ENCODE measurements around the gene RXRA.

Gene RXRA

DNA sequence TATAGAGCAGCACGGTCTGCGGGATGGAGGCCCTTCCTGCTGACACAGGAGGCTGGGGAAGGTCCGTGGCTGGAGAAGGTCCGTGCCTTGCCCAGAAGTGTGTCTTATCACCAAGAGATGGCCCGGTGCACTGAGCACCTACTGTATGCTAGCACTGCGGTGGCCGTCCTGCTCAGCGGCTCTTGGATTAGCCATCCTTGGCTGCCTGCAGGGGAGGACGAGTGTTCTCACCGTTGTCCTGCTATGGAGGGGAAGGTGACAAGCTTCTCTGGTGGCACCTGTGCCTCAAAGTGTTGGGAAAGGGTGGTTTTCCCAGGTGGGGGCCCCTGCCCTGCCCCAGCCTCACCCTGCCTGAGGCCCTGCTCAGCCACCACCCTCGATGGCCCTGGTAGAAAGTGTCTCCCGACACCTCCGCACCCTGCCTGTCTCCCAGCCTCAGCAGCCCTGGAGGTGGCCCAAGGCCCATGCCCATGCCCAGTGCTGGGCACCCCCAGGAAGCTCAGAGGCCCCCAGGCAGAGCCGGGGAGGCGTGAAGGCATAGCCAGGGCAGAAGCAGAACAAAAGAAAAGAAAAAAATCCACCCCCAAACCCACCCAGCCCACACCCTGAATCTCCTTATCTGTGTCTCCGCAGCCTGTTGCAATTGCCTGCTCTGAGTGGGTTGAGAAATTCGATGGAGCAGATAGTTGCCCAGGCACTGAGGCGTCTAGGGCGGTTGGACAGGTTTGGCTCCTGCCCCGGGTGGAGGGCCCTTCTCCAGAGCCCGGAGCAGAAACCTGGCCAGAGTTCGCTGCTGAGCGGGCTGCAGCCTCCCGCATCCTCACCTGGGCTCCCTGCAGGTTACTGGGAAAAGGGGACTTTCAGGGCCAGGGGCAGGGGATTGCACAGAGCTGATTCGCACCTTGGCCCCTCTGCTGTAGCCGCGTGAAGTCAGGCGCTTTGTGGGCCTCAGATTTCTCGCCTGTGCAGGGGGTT lies 30.5 kb downstream of the RXRA start:
- no peak for DNase-seq

DNA sequence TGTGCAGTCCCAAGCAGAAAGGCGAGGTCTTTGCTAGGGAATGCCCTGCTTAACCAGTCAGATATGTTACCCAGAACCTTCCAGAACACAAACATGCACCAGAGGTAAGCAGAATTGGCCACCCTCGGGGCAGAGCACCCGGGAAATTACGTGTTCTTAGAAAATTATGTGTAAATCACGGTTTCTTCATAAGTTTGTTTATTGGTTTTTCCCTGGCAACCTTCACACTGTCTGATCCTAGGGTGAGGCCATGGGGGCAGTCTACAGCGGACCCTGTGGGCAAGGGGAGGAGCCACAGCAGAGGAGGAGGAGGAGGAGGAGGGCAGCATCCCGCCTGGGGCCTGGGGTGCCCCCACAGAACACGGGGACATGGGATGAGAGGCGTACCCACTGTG lies 31.4 kb downstream of the RXRA start:
- DNase-seq = no peak

DNA sequence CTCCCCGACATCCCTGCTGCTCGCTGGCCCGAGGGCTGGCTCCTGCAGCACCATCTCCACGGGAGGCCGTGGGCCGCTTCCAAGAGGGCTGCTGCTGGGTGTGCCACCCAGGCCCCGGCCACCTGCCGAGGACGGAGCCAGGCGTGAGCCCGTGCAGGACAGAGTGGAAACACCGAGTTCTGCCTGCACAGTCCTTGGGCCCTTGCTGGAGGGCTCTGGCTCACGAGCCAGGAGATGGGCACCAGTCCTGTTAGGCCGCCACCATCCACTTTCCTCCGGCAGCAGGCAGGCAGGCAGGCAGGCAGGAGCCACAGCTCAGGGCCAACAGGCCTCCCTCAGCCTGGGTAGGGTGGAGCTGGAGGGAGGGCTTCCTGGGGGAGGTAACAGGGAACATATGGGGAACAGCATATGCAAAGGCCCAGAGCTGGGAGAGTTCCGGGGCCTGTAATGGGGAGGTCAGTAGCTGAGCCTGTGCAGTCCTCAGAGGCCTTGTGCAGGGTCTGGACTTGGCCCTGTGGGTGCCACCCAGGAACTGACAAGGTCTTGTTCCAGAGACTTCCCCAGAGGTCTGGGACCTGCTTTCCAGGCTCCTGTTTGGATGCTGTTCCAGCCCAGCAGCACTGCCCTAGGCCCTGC lies 31.9 kb downstream of the RXRA start:
- no peak for DNase-seq

DNA sequence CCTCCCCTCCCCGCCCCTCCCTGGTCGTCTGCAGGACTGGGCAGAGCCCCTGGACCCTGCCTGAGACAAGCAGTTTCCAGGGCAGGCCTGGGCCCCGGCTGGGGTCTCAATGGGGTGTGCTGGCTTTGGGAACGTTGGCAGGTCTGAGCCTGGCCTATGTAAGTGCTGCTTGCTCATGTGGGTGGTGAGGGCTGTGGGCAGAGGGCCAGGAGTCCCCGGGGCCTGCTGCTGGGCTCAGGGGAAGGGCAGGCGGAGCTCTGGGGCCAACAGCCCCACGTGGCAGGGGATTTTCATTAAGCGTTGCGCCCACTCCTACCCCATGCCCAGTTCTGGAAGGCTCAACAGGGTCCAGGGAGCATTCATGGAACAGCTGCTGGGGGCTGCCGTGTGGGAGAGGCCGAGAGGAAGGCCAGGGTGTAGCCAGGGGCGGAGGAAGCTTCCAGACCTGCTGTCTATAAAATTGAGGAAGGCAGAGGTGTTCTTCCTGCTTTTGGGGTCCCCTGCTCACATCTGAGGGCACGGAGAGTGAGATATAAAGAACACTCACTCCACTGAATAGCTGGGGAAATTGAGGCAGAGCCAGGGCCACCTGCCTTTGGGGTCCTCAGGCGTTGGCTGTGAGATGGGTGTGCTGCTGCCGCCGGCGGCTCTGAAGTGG lies 32.5 kb downstream of the RXRA start:
- DNase-seq = no peak

DNA sequence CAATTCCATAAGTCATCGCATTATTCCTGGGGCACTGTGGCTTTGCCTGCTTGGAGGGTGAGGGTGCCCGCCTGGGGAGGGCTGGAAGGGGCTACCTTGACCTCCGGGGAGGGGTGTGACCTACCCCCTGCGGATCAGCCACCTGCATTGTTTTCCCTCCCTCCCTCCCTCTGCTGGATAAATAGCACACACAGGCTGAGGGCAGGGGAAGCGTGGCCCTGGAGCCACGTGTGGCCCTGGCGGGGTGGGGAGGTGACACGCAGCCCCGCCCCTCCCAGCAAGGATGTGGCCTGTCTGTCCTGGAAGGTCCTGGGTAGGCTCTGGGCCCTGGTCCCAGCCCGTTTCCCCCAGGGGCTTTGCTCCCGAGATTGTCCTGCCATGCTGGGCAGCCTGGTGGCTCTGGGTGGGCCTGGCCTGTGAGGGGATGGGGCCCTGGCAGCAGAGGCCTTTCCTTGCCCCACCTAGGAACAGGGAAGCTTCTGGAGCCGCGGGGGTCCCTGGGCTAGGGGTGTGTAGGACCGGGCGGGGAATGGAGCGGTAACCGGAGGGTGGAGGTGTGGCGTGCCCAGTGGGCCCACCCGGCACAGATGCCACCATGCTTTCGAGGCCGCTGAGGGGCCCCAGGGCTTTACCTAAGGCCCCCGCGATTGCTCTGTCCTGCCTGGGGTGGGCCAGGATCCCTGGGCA lies 33.4 kb downstream of the RXRA start:
- no peak for DNase-seq

- no peak for DNase-seq
These were observed 34.0 kb downstream of the RXRA start for GRCh38 chr9:134360180-134360759.

DNA sequence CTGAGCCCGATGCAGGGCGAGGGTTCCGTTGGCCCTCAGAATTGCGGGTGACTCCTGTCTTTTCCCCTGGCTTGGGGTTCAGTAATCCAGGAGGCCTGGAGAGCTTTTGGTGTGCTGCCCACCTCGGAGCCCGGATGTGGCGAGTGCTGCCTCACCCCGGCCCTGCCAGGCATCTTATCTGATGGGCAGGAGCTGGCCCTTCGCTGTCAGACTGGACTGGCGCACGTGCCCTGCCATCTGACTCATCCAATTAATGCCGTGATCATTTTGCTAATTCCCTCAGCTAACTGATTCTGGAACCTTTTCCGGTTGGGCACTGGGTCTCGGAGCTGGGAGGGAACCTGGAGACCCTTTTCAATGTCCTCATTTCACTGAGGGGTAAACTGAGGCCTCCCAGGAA lies 34.6 kb downstream of the RXRA start:
- no peak for DNase-seq

GRCh38 chr9:134361426-134361825 lies 35.2 kb downstream of the RXRA start:
- no peak for DNase-seq

- no peak for DNase-seq
These were observed 35.7 kb downstream of the RXRA start for GRCh38 chr9:134361843-134362414.

DNA sequence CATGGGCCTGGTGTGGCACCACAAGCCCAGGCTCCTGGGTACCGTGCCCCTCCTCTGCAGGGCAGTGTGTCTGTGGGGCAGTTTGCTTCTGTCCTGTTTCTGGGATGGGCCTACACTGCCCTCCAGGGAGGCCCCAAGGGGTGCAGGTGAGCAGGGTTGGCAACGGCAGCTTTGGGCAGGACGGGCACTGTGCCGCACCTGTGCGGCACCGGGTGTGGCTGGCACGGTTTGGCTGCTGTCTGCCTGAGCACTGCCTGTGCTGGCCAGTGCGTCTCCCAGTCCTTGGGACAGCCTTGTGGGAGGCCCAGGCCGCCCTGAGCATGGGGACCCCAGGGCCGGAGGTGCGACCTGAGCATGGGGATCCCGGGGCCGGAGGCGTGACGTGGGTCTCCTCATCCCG lies 37.2 kb downstream of the RXRA start:
- DNase-seq = no peak

DNA sequence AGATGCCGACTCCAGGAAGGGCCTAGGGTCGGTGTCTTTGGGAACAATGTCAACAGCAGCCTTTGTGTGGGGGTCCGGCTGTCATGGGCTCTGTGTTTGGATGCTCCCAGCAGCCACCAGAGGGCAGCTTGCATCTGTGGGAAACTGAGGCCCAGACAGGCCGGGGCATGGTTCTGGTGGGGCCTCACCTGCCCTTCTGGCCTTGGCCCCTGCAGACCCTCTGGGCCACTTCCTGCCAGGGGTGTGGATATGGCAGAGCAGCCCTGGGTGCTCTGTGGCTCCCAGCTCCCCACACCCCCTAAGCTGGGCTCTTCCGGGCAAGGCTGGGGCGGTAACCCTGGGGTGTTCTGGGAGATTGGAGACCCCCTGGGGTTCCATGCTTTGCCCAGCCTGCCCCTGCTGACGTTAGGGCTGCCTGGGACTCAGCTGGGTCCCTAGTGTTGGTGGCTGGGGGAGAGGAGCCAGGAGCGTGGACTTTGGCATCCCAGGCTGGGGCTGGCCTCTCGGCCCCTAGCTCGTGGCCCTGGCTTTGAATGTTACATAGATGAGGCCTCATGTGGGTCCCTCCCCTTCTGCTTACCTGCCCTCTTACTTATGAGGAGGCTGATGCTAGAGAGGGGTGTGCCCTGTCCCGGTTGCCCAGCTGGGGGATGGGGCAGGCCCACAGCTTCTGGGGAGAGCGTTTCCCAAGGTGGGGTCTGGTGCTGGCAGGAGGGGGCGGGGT lies 38.3 kb downstream of the RXRA start:
- no peak for DNase-seq

GRCh38 chr9:134365115-134365596 lies 38.9 kb downstream of the RXRA start:
- DNase-seq = no peak

DNA sequence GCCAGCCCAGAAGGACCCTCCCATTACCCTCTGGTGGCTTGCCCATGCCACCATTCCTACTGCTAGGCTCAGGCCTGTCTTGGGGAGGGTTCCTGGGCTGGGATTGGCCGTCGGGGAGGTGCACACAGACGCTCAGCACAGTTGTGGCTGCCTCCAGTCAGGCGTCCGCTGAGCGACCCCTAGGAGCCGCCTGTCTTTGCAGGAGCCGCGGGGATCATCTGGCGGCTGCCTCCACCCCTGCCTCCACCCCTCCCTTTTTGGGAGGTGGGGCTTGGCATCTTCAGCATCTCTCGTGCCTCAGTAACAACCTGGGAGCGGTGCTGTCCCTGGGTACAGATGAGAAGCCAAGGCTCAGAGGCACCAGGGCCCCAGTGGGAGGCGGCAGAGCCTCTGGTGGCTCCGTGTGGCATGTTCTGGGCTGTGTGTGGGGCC lies 39.6 kb downstream of the RXRA start:
- no peak for DNase-seq

- peak; percentile 26 for DNase-seq
These were observed 40.2 kb downstream of the RXRA start for GRCh38 chr9:134366223-134367031.

- DNase-seq = no peak
These were observed 40.8 kb downstream of the RXRA start for GRCh38 chr9:134367061-134367460.

DNA sequence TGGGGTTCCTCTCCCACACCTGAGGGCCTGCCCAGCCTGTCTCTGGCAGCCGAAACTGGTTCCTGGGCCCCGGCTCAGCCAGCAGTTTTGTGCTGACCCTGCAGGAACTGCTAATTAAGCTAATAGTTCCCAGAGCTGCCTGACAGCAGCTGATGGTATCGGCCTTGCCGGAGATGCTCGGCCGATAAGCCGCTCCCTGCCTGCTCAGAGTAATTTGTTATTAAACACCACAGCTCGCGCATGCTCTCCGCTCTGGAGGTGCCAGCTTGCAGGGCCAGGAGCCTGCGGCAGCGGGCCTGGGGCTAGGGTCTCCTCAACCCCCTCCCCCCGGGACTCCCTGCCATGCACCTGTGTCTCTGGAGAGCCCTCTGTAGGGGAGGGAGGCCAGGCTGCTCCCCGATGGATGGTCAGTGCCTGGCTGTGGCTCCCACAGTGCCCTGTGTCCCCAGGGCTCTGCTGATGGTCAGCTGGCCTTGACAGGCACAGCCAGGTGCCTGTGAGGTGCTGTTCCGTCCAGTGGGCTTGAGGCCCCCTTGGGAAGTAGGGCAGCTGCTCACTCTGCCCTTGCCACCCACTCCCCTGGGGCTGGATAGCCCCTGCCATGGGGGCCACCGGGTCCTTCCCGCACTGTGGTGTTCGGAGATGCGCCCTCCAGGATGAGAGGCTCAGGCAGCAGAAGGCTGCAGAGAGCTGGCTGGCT lies 41.7 kb downstream of the RXRA start:
- no peak for DNase-seq

DNA sequence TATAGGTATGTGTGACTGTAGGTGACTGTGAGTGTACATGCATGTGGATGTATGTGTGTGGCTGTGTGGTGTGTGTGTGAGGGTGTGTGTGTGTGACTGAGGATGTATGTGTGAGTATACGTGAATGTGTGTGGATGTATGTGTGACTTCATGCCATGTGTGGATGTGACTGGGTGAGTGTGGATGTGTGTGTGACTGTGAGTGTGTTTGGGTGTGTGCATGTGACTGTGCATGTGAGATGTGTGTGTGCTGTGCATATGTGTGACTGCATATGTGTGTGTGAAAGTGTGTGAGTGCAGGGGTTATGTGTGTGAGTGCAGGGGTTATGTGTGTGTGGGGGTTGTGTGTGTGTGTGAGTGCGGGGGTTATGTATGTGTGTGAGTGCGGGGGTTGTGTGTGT lies 42.3 kb downstream of the RXRA start:
- DNase-seq = no peak

- DNase-seq = no peak
These were observed 43.4 kb downstream of the RXRA start for GRCh38 chr9:134369416-134370212.

GRCh38 chr9:134370213-134370492 lies 43.9 kb downstream of the RXRA start:
- no peak for DNase-seq

Data from NCI-H774 (cell line).